Measurements from ENCODE around the gene LMX1B. TPM values are rescaled to one million over a fixed set of nuclear protein-coding genes. Genes with fewer than 3 reads are reported as not detected.
A peak's percentile ranks its signal among the peaks of the same experiment; 100 is the strongest.

Gene LMX1B
- total and polyA plus RNA-seq, 8 donors: 0.20 TPM; not detected in 7

GRCh38 chr9:126661122-126661520 is 47.4 kb downstream of the LMX1B start:
- Histone ChIP-seq H3K4me1 (peaks cover 14 to 43% (median 41%) of the 10 kb centered on the region in 4 donors), H3K27me3 (peaks cover 4 to 65% (median 17%) of the 10 kb centered on the region in 3 donors), H3K4me3 (no peak overlapping the region), H3K9me3 (no peaks in the 10 kb centered on the region), H3K36me3 (no peaks in the 10 kb centered on the region), H3K27ac (no peak overlapping the region)
- TF ChIP-seq POLR2AphosphoS5 (IDR thresholded peaks at IDR 0.05) (no peak), CTCF (IDR thresholded peaks at IDR 0.05) (no peak)
- 84 to 97% (median 90%) methylated on average over 5 to 17 of the region's 17 CpGs for WGBS, 5 donors
- no peak for DNase-seq
- intact Hi-C loops (cut with DNase I; ENCODE audit: low total_unique reads): no loop called here

- peak in 1 of 2 donors; percentile 86 for DNase-seq
- H3K27ac ChIP-seq: no peak overlapping the region
- TF ChIP-seq POLR2AphosphoS5 (IDR thresholded peaks at IDR 0.05) (no peak), CTCF (IDR thresholded peaks at IDR 0.05) (no peak), POLR2A (IDR thresholded peaks at IDR 0.05) (no peak), EP300 (IDR thresholded peaks at IDR 0.05) (no peak)
Observed at GRCh38 chr9:126661521-126662251, 48.0 kb downstream of the LMX1B start.

GRCh38 chr9:126663661-126664072 is 49.9 kb downstream of the LMX1B start:
- no peak overlapping the region for H3K27ac ChIP-seq
- peak in 1 of 2 donors; percentile 70 for DNase-seq
- 14 to 32% (median 26%) methylated on average over 5 to 7 of the region's 7 CpGs for WGBS, 5 donors
- H3K27me3 ChIP-seq: peaks cover 4 to 67% (median 17%) of the 10 kb centered on the region in 3 donors
- TF ChIP-seq POLR2AphosphoS5 (IDR thresholded peaks at IDR 0.05): peak in 1 of 3 donors; percentile 3
- TF ChIP-seq POLR2A (IDR thresholded peaks at IDR 0.05): no peak
- no peak for TF ChIP-seq CTCF (IDR thresholded peaks at IDR 0.05)
- no peak for TF ChIP-seq EP300 (IDR thresholded peaks at IDR 0.05)
- H3K9me3 ChIP-seq: no peaks in the 10 kb centered on the region
- H3K4me3 ChIP-seq: no peak overlapping the region
- no peaks in the 10 kb centered on the region for H3K36me3 ChIP-seq
- intact Hi-C loops (cut with DNase I; ENCODE audit: low total_unique reads): no loop called here
- peaks cover 14 to 43% (median 41%) of the 10 kb centered on the region in 4 donors for H3K4me1 ChIP-seq

More at GRCh38 chr9:126661521-126662251, 48.0 kb downstream of the LMX1B start:
- intact Hi-C loops (cut with DNase I; ENCODE audit: low total_unique reads): no loop called here
- Histone ChIP-seq H3K9me3 (no peaks in the 10 kb centered on the region), H3K27me3 (peaks cover 4 to 65% (median 17%) of the 10 kb centered on the region in 3 donors), H3K4me1 (peaks cover 14 to 43% (median 41%) of the 10 kb centered on the region in 4 donors), H3K4me3 (no peak overlapping the region), H3K36me3 (no peaks in the 10 kb centered on the region)
- WGBS, 5 donors: 28 to 45% (median 37%) methylated on average over 10 to 15 of the region's 15 CpGs

- intact Hi-C loops (cut with DNase I; ENCODE audit: low total_unique reads): no loop called here
- H3K4me3 ChIP-seq: peak overlapping the region in 1 of 4 donors; percentile 9
- peaks cover 4 to 75% (median 17%) of the 10 kb centered on the region in 3 donors for H3K27me3 ChIP-seq
- no peaks in the 10 kb centered on the region for H3K36me3 ChIP-seq
- WGBS, 5 donors: 9 to 18% (median 12%) methylated on average over 17 to 25 of the region's 25 CpGs
- H3K27ac ChIP-seq: no peak overlapping the region
- no peaks in the 10 kb centered on the region for H3K9me3 ChIP-seq
- peaks cover 14 to 43% (median 41%) of the 10 kb centered on the region in 4 donors for H3K4me1 ChIP-seq
- peak in 1 of 2 donors; percentile 61 for DNase-seq
- TF ChIP-seq POLR2A (IDR thresholded peaks at IDR 0.05) (no peak), CTCF (IDR thresholded peaks at IDR 0.05) (no peak), EP300 (IDR thresholded peaks at IDR 0.05) (no peak)
Observed at GRCh38 chr9:126664900-126665643, 51.3 kb downstream of the LMX1B start.

Measured in stomach (tissue), 9 donors.